H1 (cell line): ENCODE results near the gene ORAI3. TPM values are rescaled to one million over a fixed set of nuclear protein-coding genes. Genes with fewer than 3 reads are reported as not detected.

Experiments
- ASH2L ChIP-seq: fragments of 200-600, 300-600 bp; sonication (generic); IDR thresholded peaks from one replicate; pipeline ENCODE4 v1.7.1; 2017; ENCODE audit warnings: low read length
- BACH1 ChIP-seq: IDR thresholded peaks from 2 replicates; pipeline ENCODE4 v1.6.1; 2012; ENCODE audit warnings: low read length, improper control_type of control experiment
- BRCA1 ChIP-seq: IDR thresholded peaks from 2 replicates; pipeline ENCODE4 v1.6.1; 2012; ENCODE audit warnings: low read depth, low read length, improper control_type of control experiment
- CEBPB ChIP-seq: IDR thresholded peaks from 2 replicates; pipeline ENCODE4 v1.6.1; 2012; ENCODE audit warnings: low read depth, low read length
- CHD1 ChIP-seq: IDR thresholded peaks from 2 replicates; pipeline ENCODE4 v1.6.1; 2012; ENCODE audit warnings: low read depth, low read length, improper control_type of control experiment
- EP300 ChIP-seq, 2 experiments: IDR thresholded peaks; 1 replicate in 1 of 2; 2 replicates in 1 of 2; pipeline ENCODE4 v1.6.1; 2011 to 2012; ENCODE audit warnings: low read depth in 2 of 2, low read length in 2 of 2, mild to moderate bottlenecking in 2 of 2, borderline replicate concordance in 1 of 2, inconsistent platforms in 1 of 2, moderate library complexity in 1 of 2
- EZH2 ChIP-seq: fragments of 200-600 bp; sonication (generic); IDR thresholded peaks from 2 replicates; pipeline ENCODE4 v1.7.1; 2012; ENCODE audit warnings: low read depth, mild to moderate bottlenecking, moderate library complexity, low read length, inconsistent platforms; ENCODE audit not compliant: severe bottlenecking
- GTF2F1 ChIP-seq: IDR thresholded peaks from 2 replicates; pipeline ENCODE4 v1.6.1; 2012; ENCODE audit warnings: low read depth, low read length, improper control_type of control experiment, borderline replicate concordance
- HDAC6 ChIP-seq: IDR thresholded peaks from one replicate; pipeline ENCODE4 v1.7.1; 2012; ENCODE audit warnings: low read depth, mild to moderate bottlenecking, inconsistent platforms, low read length, moderate library complexity
- JUN ChIP-seq: IDR thresholded peaks from 2 replicates; pipeline ENCODE4 v1.6.1; 2011; ENCODE audit warnings: low read depth, mild to moderate bottlenecking, improper control_type of control experiment, low read length
- KDM4A ChIP-seq: IDR thresholded peaks from one replicate; pipeline ENCODE4 v1.7.1; 2012; ENCODE audit warnings: low read depth, mild to moderate bottlenecking, moderate library complexity, low read length, inconsistent platforms; ENCODE audit not compliant: severe bottlenecking
- MAFK ChIP-seq: IDR thresholded peaks from 2 replicates; pipeline ENCODE4 v1.6.1; 2012; ENCODE audit warnings: low read depth, mild to moderate bottlenecking, improper control_type of control experiment, low read length
- NANOG ChIP-seq: IDR thresholded peaks from 2 replicates; pipeline ENCODE4 v1.6.1; 2011; ENCODE audit warnings: low read length, low read depth, mild to moderate bottlenecking, inconsistent platforms; ENCODE audit not compliant: insufficient read depth, poor library complexity, severe bottlenecking
- PHF8 ChIP-seq: fragments of 200-600 bp; sonication (generic); conservative IDR thresholded peaks from 2 replicates; pipeline ENCODE4 v1.7.1; 2012; ENCODE audit warnings: low read depth, mild to moderate bottlenecking, inconsistent platforms, low read length, moderate library complexity
- RXRA ChIP-seq: IDR thresholded peaks from 2 replicates; pipeline ENCODE4 v1.6.1; 2011; ENCODE audit warnings: low read depth, mild to moderate bottlenecking, low read length, moderate library complexity; ENCODE audit not compliant: insufficient read depth
- SAP30 ChIP-seq: fragments of 300-600 bp; sonication (generic); IDR thresholded peaks from 2 replicates; pipeline ENCODE4 v1.7.1; 2012; ENCODE audit warnings: low read length, moderate library complexity, mild to moderate bottlenecking, inconsistent platforms; ENCODE audit not compliant: insufficient read depth, insufficient replicate concordance
- SIN3A ChIP-seq, 2 experiments: IDR thresholded peaks in 1 of 2; conservative IDR thresholded peaks in 1 of 2; 2 replicates each; pipeline ENCODE4 v1.6.1; 2011 to 2012; ENCODE audit warnings: low read length in 2 of 2, improper control_type of control experiment in 1 of 2, low read depth in 1 of 2, mild to moderate bottlenecking in 1 of 2
- TBP ChIP-seq: IDR thresholded peaks from 2 replicates; pipeline ENCODE4 v1.6.1; 2011; ENCODE audit warnings: low read depth, low read length, improper control_type of control experiment
- YY1 ChIP-seq: IDR thresholded peaks from 2 replicates; pipeline ENCODE4 v1.6.1; 2011; ENCODE audit warnings: low read depth, mild to moderate bottlenecking, low read length
- ZNF274 ChIP-seq: IDR thresholded peaks from 2 replicates; pipeline ENCODE4 v1.7.0; 2012; ENCODE audit warnings: low read length, borderline replicate concordance; ENCODE audit errors: extremely low read depth
- polyA plus RNA-seq, 7 experiments: library from polyadenylated mRNA; depleted of rRNA in 3 of 7; stranded (reverse) in 5 of 7; unstranded in 2 of 7; fragments of >200 nt in 5 of 7; fragments of 200-250 nt in 2 of 7; gene quantifications; 1 replicate in 5 of 7; 2 replicates in 1 of 7; 4 replicates in 1 of 7; pipeline versions ENCODE4 v1.2.1 to v1.2.3, GENCODE V29; 2011 to 2013; ENCODE audit warnings: missing spikeins in 2 of 7, mixed read lengths in 2 of 7
- total RNA-seq: library from RNA; stranded (reverse); fragmentation: NEBNext Ultra II Directional; extraction: Animal tissue kit (Norgen Biotek cat#: 25700); gene quantifications from 2 replicates; pipeline ENCODE4 v1.2.1, GENCODE V29; 2021
- TF ChIP-seq, protein P1 (sequence below): IDR thresholded peaks from 2 replicates; pipeline ENCODE4 v1.6.1; 2011; ENCODE audit warnings: low read depth, mild to moderate bottlenecking, low read length; ENCODE audit not compliant: insufficient read depth
- TF ChIP-seq, protein P2 (sequence below): IDR thresholded peaks from 2 replicates; pipeline ENCODE4 v1.6.1; 2012; ENCODE audit warnings: inconsistent platforms
- TF ChIP-seq, protein P3 (sequence below): IDR thresholded peaks from 2 replicates; pipeline ENCODE4 v1.6.1; 2012; ENCODE audit warnings: inconsistent platforms

Gene ORAI3
- total and polyA plus RNA-seq, 2 of the 8 experiments (the other 6 are each of a cell fraction or from before 2014, with no cell fraction given): 8.7 to 24.5 TPM

DNA sequence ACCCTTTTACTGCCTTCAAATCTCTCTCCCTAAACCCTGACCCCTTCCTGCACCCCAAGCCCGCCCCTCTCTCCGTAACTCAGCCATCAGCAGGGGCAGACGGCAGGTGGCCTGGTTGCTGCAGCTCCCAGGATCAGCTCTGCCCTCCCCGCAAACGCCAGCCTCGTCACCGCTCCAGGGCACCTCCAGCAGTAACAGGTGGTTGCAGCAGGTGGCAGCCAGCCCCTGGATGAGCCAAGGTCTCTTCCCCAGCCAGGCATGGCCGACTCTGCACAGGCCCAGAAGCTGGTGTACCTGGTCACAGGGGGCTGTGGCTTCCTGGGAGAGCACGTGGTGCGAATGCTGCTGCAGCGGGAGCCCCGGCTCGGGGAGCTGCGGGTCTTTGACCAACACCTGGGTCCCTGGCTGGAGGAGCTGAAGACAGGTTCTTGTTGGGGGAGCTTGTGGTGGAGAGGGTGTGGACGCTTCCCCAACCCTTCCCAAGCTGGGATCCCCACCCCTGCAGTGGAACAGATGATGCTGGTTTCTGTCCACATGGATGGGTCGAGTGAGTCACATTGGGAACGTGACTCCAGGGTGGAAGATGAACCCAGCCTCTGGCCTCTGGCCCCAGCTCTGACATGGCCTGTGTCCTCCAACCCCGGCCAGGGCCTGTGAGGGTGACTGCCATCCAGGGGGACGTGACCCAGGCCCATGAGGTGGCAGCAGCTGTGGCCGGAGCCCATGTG, 36.7 kb downstream of the ORAI3 start (continued):
- TF ChIP-seq BRCA1: no peak
- TF ChIP-seq ASH2L: no peak
- no peak for TF ChIP-seq EP300 (IDR thresholded peaks at IDR 0.05; ENCODE audit: borderline replicate concordance in 1 of 2, low read depth in 2 of 2, low read length in 2 of 2)
- TF ChIP-seq, protein P1, sequence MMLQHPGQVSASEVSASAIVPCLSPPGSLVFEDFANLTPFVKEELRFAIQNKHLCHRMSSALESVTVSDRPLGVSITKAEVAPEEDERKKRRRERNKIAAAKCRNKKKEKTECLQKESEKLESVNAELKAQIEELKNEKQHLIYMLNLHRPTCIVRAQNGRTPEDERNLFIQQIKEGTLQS: no peak
- TF ChIP-seq KDM4A: peak; percentile 0
- no peak for TF ChIP-seq MAFK
- no peak for TF ChIP-seq RXRA
- no peak for TF ChIP-seq CEBPB
- TF ChIP-seq PHF8: no peak
- no peak for TF ChIP-seq NANOG
- no peak for TF ChIP-seq JUN
- no peak for TF ChIP-seq TBP
- no peak for TF ChIP-seq ZNF274
- TF ChIP-seq EZH2: no peak
- no peak for TF ChIP-seq HDAC6
- TF ChIP-seq GTF2F1: no peak
- no peak for TF ChIP-seq BACH1
- TF ChIP-seq, protein P2, sequence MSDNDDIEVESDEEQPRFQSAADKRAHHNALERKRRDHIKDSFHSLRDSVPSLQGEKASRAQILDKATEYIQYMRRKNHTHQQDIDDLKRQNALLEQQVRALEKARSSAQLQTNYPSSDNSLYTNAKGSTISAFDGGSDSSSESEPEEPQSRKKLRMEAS: peak; percentile 64
- TF ChIP-seq YY1: peak; percentile 76
- no peak for TF ChIP-seq CHD1
- TF ChIP-seq SAP30: no peak
- TF ChIP-seq, protein P3, sequence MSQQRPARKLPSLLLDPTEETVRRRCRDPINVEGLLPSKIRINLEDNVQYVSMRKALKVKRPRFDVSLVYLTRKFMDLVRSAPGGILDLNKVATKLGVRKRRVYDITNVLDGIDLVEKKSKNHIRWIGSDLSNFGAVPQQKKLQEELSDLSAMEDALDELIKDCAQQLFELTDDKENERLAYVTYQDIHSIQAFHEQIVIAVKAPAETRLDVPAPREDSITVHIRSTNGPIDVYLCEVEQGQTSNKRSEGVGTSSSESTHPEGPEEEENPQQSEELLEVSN: peak; percentile 50; the same call in 1 of the 2 replicates
- TF ChIP-seq SIN3A (conservative IDR thresholded peaks at IDR 0.05 in 1 of 2, IDR thresholded peaks at IDR 0.05 in 1 of 2; ENCODE audit: low read depth in 1 of 2, low read length in 2 of 2): no peak
